HG03558 (cell line): ENCODE measurements around the gene MMP13.
"Not testable (repeated sequence)": the region's sequence is repeated elsewhere in the genome, so short reads cannot be mapped to it uniquely, and the experiment has no call there.

Source experiments
- ATAC-seq: cut with Tn5 transposase; IDR thresholded peaks from one replicate; pipeline ENCODE4 v1.9.1; 2021; ENCODE audit warnings: moderate number of reproducible peaks; ENCODE audit not compliant: unreplicated experiment; ENCODE audit errors: extremely low read depth

Gene MMP13

GRCh38 chr11:102955624-102956023, at the start of gene MMP13:
Gene MMP13, minus strand, starts transcription at chr11:102955732. Its CDS starts 27 bp downstream, at chr11:102955705.
- no peak for ATAC-seq

GRCh38 chr11:103004234-103004633, 48.7 kb upstream of the MMP13 start:
- ATAC-seq: not testable (repeated sequence)

- ATAC-seq: no peak
These were observed 38.6 kb upstream of the MMP13 start for GRCh38 chr11:102994105-102994504.

- ATAC-seq: no peak
These were observed 36.2 kb upstream of the MMP13 start for GRCh38 chr11:102991776-102992175.

GRCh38 chr11:102990145-102990544, 34.6 kb upstream of the MMP13 start:
- ATAC-seq: no peak

- no peak for ATAC-seq
These were observed 34.0 kb upstream of the MMP13 start for GRCh38 chr11:102989379-102990047.

GRCh38 chr11:102986815-102987214, 31.3 kb upstream of the MMP13 start:
- no peak for ATAC-seq

- ATAC-seq: no peak
These were observed 30.3 kb upstream of the MMP13 start for GRCh38 chr11:102985850-102986249.

GRCh38 chr11:102983486-102983885, 28.0 kb upstream of the MMP13 start:
- ATAC-seq: no peak

GRCh38 chr11:102981324-102981910, 25.9 kb upstream of the MMP13 start:
- peak; percentile 73 for ATAC-seq

- no peak for ATAC-seq
These were observed 19.2 kb upstream of the MMP13 start for GRCh38 chr11:102974552-102975280.

- not testable (repeated sequence) for ATAC-seq
These were observed 18.2 kb upstream of the MMP13 start for GRCh38 chr11:102973698-102974097.

GRCh38 chr11:102972853-102973252, 17.3 kb upstream of the MMP13 start:
- no peak for ATAC-seq

GRCh38 chr11:102971766-102972165, 16.2 kb upstream of the MMP13 start:
- no peak for ATAC-seq

GRCh38 chr11:102967497-102967896, 12.0 kb upstream of the MMP13 start:
- no peak for ATAC-seq

GRCh38 chr11:102966011-102966410, 10.5 kb upstream of the MMP13 start:
- ATAC-seq: no peak

GRCh38 chr11:102964867-102965266, 9.3 kb upstream of the MMP13 start:
- ATAC-seq: no peak

GRCh38 chr11:102957953-102958352, 2.4 kb upstream of the MMP13 start:
- no peak for ATAC-seq

- ATAC-seq: no peak
These were observed 4.9 kb downstream of the MMP13 start for GRCh38 chr11:102950622-102951081.

GRCh38 chr11:102946237-102946636, 9.3 kb downstream of the MMP13 start:
- no peak for ATAC-seq
